ENCODE data around the gene ARHGAP19.

- TF ChIP-seq EZH2 (IDR thresholded peaks at IDR 0.05) (no peak), POLR2AphosphoS5 (IDR thresholded peaks at IDR 0.05; ENCODE audit: borderline replicate concordance, low read depth, low read length) (no peak)
These were observed 48.6 kb downstream of the ARHGAP19 start for GRCh38 chr10:97243836-97244235.
